ENCODE results near the gene UTS2B. TPM values are rescaled to one million over a fixed set of nuclear protein-coding genes. Genes with fewer than 3 reads are reported as not detected.

Gene UTS2B
- total and polyA plus RNA-seq, 9 of the 15 experiments (the other 6 are each of a cell fraction or from before 2014, with no cell fraction given) = 0.06 TPM; not detected in 8

DNA sequence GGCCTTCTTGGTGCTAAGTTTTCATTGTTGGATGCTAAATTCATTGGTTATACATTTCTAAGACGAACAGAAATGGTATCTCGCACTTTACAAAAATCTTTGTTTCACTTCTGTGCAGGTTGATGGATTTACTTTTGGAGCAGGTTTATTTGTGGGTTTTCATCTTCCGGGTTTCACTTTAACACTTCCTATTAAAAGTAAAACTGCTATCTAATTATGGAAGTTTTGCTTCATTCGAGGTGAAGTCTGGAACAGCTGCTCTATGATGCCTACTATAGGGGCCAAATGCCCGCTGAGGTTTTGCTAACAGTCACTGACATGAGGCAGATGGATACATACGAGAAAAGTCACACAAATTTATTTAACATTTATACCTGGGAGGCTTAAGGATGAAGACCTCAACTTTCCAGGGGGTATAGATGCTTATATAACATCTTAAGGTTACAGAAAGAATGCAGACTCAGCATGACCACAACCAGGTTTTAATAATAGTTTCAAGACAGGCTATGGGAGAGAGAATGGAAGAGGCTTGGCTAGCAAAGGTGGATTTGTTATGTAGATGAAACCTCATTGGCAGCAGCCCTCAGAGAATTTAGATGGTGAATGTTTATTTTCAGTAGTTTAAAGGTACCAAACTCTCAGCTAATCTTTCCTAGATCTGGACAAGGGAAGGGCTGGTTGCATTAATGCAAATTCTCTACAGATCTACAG lies 77.1 kb downstream of the UTS2B start:
- no TSS peak for BruUV-seq (replicated peaks)
- ChIA-PET POLR2A (no interaction called here), CTCF (ENCODE audit: low intra/inter-chr PET ratio) (no interaction called here)
- H3K9ac ChIP-seq (ENCODE audit: insufficient read depth in 1 of 2, low read depth in 2 of 2, low read length in 2 of 2) = no peak overlapping the region
- no peak overlapping the region for H3K27ac ChIP-seq (ENCODE audit: extremely low read depth, low read depth, low read length)
- DNase-seq (ENCODE audit: extremely low read depth in 1 of 4, low spot score in 3 of 4) (no peak), ATAC-seq (no peak), FAIRE-seq (no peak)
- no peaks in the 10 kb centered on the region for H3K79me2 ChIP-seq (ENCODE audit: control insufficient read depth, insufficient read depth, low read length)
- WGBS (ENCODE audit: insufficient coverage, low coverage, missing lambda C conversion rate) = 1% methylated on average over 6 of the region's 6 CpGs
- H3K4me2 ChIP-seq (ENCODE audit: insufficient read depth, low read length) = no peak overlapping the region
- intact Hi-C loops (cut with micrococcal nuclease) (no loop called here), in situ Hi-C loops (cut with MboI) (no loop called here)
- H2AFZ ChIP-seq (ENCODE audit: low read depth, low read length) = no peak overlapping the region
- no peaks in the 10 kb centered on the region for H3K27me3 ChIP-seq (ENCODE audit: control insufficient read depth in 2 of 2, insufficient read depth in 2 of 2, low read length in 2 of 2)
- H3K4me1 ChIP-seq (replicated peaks in 1 of 2; ENCODE audit: control insufficient read depth in 2 of 2, insufficient read depth in 2 of 2, low read length in 2 of 2) = no peaks in the 10 kb centered on the region
- H3K9me3 ChIP-seq (replicated peaks; ENCODE audit: control insufficient read depth, insufficient read depth, low read depth, low read length) = no peaks in the 10 kb centered on the region
- H3K4me3 ChIP-seq = no peak overlapping the region
- no peaks in the 10 kb centered on the region for H3K9me1 ChIP-seq (ENCODE audit: control insufficient read depth, insufficient read depth, low read length)
- H4K20me1 ChIP-seq (replicated peaks; ENCODE audit: control insufficient read depth, insufficient read depth, low read length) = no peaks in the 10 kb centered on the region
- H3K36me3 ChIP-seq (ENCODE audit: control insufficient read depth, insufficient read depth, low read length) = no peaks in the 10 kb centered on the region
- TF ChIP-seq ZBTB1 (CRISPR knock-in tag; IDR thresholded peaks at IDR 0.05; ENCODE audit: borderline replicate concordance, low read depth) (no peak), HMGN3 (IDR thresholded peaks at IDR 0.05; ENCODE audit: borderline replicate concordance, extremely low read depth, insufficient read length, low read depth, low read length) (no peak), ZNF764 (CRISPR knock-in tag; IDR thresholded peaks at IDR 0.05; ENCODE audit: low read depth) (no peak), CTBP1 (IDR thresholded peaks at IDR 0.05; ENCODE audit: borderline replicate concordance) (no peak), CREB3L1 (IDR thresholded peaks at IDR 0.05; ENCODE audit: borderline replicate concordance, low read depth) (no peak), MAFG (tag; conservative IDR thresholded peaks at IDR 0.05) (peak; percentile 36; the same call in 1 of the 2 replicates), SMAD4 (CRISPR knock-in tag; conservative IDR thresholded peaks at IDR 0.05) (no peak), C11orf30 (IDR thresholded peaks at IDR 0.05; ENCODE audit: low read depth) (0 out of 2 replicates have a peak, but pooled peaks have one; percentile 16), GATA2 (CRISPR knock-in tag; IDR thresholded peaks at IDR 0.05) (no peak), ARID1B (IDR thresholded peaks at IDR 0.05) (no peak), ZNF23 (CRISPR knock-in tag; IDR thresholded peaks at IDR 0.05) (no peak), TAF9B (IDR thresholded peaks at IDR 0.05; ENCODE audit: partially characterized antibody) (no peak), BRD4 (IDR thresholded peaks at IDR 0.05) (no peak), SMARCE1 (IDR thresholded peaks at IDR 0.05) (no peak), MTA3 (IDR thresholded peaks at IDR 0.05; ENCODE audit: borderline replicate concordance) (no peak), EHMT2 (IDR thresholded peaks at IDR 0.05) (no peak), CEBPB (tag; IDR thresholded peaks at IDR 0.05) (no peak), NFIC (IDR thresholded peaks at IDR 0.05) (no peak), ZNF316 (IDR thresholded peaks at IDR 0.05) (peak; percentile 39), ZNF511 (CRISPR knock-in tag; IDR thresholded peaks at IDR 0.05) (no peak), SRSF9 (IDR thresholded peaks at IDR 0.05; ENCODE audit: borderline replicate concordance, low read depth, low read length) (no peak)
- TF ChIP-seq, protein P1, sequence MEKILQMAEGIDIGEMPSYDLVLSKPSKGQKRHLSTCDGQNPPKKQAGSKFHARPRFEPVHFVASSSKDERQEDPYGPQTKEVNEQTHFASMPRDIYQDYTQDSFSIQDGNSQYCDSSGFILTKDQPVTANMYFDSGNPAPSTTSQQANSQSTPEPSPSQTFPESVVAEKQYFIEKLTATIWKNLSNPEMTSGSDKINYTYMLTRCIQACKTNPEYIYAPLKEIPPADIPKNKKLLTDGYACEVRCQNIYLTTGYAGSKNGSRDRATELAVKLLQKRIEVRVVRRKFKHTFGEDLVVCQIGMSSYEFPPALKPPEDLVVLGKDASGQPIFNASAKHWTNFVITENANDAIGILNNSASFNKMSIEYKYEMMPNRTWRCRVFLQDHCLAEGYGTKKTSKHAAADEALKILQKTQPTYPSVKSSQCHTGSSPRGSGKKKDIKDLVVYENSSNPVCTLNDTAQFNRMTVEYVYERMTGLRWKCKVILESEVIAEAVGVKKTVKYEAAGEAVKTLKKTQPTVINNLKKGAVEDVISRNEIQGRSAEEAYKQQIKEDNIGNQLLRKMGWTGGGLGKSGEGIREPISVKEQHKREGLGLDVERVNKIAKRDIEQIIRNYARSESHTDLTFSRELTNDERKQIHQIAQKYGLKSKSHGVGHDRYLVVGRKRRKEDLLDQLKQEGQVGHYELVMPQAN (IDR thresholded peaks at IDR 0.05; ENCODE audit: borderline replicate concordance) = no peak

Data from K562 (cell line).